ENCODE data around the gene RAB32.
A peak's percentile ranks its signal among the peaks of the same experiment; 100 is the strongest.

The RAB32 gene

DNA sequence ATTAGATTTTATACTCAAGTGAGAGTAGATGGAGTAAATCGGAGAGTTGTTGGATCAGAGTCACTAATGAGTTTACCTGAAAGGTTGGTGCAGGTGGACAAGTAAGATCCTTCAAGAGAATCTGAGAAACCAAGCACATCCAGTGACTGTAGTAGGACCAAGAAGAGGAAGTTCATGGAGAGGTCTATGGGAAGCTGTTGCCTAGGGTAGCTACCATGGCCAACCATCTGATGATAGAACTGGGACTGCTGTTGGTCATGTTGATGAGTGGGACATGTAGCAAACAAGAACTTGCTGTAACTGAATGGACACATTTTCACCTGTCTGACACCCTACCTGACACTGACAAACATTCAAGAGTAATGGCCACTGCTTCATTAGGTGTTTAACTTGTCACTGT lies 43.8 kb downstream of the RAB32 start:
- DNase-seq (ENCODE audit: insufficient read length): no peak
- FAIRE-seq: peak; percentile 51
- TF ChIP-seq POLR2A (IDR thresholded peaks at IDR 0.05; ENCODE audit: low read depth, low read length): no peak
- TF ChIP-seq TAF1 (IDR thresholded peaks at IDR 0.05; ENCODE audit: borderline replicate concordance, low read depth, low read length): no peak
- no peak for TF ChIP-seq POLR2AphosphoS5 (IDR thresholded peaks at IDR 0.05; ENCODE audit: low read depth, low read length)

DNA sequence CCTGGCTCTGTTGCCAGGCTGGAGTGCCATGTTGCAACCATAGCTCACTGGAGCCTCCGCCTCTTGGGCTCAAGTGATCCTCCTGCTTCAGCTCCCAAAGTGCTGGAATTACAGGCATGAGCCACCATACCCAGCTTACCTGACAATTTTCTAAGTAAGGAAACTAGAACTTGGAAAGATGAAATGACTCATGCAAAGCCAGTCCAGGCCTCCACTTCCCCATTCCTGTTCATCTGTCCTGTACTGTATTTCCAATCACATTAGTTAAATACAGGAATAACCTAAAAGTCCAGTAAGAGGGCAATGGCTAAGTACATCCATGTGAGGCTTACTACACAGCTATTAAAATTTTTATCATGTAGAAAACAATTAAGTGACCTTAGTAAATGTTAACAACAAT lies 46.9 kb downstream of the RAB32 start:
- TF ChIP-seq POLR2AphosphoS5 (IDR thresholded peaks at IDR 0.05; ENCODE audit: low read depth, low read length): no peak
- DNase-seq (ENCODE audit: insufficient read length) (no peak), FAIRE-seq (no peak)

DNA sequence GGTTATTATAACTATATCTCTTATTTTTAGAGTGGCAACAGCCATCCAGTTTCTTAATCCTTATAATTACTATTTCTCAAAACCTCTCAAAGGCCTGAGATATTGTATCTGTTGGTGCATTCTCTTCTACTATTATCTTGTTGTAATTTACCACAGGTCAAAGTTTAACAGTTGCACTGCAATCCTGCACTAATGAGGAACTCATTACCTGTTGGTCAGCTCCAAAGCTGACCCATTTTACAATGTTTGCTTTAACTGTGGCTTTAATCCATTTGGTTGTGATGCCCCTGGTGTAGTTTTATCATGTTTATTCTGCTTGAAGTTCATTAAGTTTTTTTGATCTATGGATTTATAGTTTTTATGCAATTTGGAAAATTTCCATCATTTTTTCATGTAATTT lies 48.8 kb downstream of the RAB32 start:
- DNase-seq (ENCODE audit: insufficient read length): no peak
- no peak for FAIRE-seq
- TF ChIP-seq TAF1 (IDR thresholded peaks at IDR 0.05; ENCODE audit: borderline replicate concordance, low read depth, low read length): no peak
- no peak for TF ChIP-seq POLR2A (IDR thresholded peaks at IDR 0.05; ENCODE audit: low read depth, low read length)
- TF ChIP-seq POLR2AphosphoS5 (IDR thresholded peaks at IDR 0.05; ENCODE audit: low read depth, low read length): no peak

DNA sequence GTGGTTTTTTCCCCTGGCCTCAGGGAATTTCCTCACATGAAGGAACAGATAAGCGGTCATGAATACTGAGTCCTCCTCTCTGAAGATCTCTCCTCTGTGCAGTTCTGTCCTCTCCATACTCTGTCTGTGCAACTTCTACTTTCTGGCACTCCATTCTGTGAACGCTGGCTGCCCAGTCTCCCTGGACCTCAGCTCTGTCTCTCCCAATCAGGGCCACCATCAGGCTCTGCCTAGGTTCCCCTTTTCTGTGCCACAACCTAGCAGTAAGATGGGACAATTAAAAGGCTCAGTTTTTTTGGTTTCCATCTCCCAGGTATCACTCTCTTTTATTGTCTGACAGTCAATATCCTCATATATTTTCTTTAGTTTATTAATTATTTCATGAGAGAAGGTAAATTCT lies 50.4 kb downstream of the RAB32 start:
- no peak for FAIRE-seq
- no peak for DNase-seq (ENCODE audit: insufficient read length)
- TF ChIP-seq POLR2A (IDR thresholded peaks at IDR 0.05; ENCODE audit: low read depth, low read length) (no peak), POLR2AphosphoS5 (IDR thresholded peaks at IDR 0.05; ENCODE audit: low read depth, low read length) (no peak), TAF1 (IDR thresholded peaks at IDR 0.05; ENCODE audit: borderline replicate concordance, low read depth, low read length) (no peak)

DNA sequence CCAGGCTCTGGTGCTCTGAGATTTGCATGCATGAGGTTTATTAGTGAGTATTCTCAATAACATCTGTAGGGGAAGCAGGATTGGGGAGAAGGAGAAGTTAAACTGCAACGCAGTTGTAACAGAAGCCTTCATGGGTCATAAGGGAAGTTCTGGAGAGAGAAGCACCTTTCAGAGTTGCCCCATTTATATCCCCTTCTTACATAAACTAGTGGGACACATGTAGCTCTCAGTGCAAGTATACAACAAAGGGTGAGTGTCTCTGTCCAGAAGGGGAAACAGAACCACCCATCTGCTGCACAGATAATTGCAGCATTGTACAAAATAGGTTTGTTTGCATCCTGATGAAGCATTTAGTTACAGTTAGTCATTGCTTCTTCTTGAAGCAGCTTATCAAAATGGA lies 50.9 kb downstream of the RAB32 start:
- no peak for TF ChIP-seq POLR2A (IDR thresholded peaks at IDR 0.05; ENCODE audit: low read depth, low read length)
- TF ChIP-seq TAF1 (IDR thresholded peaks at IDR 0.05; ENCODE audit: borderline replicate concordance, low read depth, low read length): no peak
- no peak for TF ChIP-seq POLR2AphosphoS5 (IDR thresholded peaks at IDR 0.05; ENCODE audit: low read depth, low read length)
- FAIRE-seq (no peak), DNase-seq (ENCODE audit: insufficient read length) (no peak)

DNA sequence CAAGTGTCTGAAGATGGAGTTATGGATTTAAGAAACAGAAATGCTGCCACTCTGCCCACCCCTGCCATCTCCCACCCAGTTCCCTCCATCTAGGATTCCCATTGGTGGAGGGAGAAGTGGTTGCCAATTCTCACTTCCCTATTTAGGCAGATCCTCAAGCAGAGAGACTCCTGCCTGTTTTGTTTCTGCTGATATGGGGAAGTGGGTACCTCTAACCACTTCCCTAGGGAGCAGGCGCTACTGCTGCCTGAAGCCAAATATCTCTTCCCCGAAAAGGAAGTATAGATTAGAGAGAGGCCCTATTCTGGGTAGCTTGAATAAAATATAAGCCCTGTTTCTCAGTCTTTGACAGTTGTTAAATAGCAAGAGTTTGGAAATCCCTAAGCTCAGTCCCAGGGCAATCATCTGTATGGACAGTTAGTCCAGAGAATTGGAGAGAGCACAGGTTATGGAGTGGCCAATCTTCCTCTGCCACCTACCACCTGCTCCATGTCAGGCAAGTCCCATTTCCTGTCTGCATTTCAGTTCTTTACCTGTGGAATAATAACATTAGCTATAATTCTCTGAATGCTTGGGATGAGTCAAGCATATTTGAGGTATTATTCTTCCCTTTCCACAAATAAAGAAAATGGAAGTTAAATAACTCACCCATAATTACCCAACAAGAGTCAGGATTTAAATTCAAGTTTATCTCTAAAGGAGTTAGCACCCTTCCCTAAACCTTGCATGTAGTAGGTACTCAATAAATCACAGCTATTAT lies 52.5 kb downstream of the RAB32 start:
- DNase-seq (ENCODE audit: insufficient read length): no peak

DNA sequence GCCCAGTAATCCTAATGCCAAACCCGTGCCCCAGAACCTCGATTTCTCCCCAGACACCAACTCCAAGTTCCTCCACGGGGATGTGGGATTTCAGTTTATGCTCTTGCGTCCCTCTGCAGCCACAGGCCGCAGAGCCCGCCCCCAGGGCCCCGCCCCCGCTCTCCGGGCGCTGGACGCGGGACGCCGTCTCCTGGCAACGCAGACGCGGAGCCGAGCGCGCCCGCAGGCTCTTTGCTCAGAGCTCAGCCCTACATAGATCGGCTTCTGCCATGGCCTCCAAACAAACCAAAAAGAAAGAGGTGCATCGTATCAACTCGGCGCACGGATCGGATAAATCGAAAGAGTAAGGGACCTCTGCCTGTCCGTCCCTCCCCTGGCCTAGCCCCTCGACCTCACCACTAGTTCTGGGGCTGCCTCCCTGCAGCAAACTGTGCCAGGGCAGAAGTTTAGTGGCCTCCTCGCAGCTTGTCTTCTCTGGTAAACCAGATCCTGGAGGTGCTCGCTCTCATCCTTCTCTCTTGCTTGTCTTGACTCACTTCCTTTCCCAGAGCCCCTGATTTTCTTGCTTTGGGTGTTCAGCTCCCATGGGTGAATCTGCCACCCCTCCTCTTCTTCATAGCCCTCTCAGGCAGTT lies 55.3 kb downstream of the RAB32 start, which contains the start of gene ADGB:
TSS of gene ADGB (plus strand) at position 201 of the 634 bp plus-strand sequence. CDS start at position 270, 69 bp downstream.
- DNase-seq (ENCODE audit: insufficient read length): no peak
- no peak for TF ChIP-seq TAF1 (IDR thresholded peaks at IDR 0.05; ENCODE audit: borderline replicate concordance, low read depth, low read length)
- TF ChIP-seq POLR2A (IDR thresholded peaks at IDR 0.05; ENCODE audit: low read depth, low read length): no peak
- TF ChIP-seq POLR2AphosphoS5 (IDR thresholded peaks at IDR 0.05; ENCODE audit: low read depth, low read length): no peak

More for the DNA sequence above, 52.5 kb downstream of the RAB32 start:
- no peak for TF ChIP-seq TAF1 (IDR thresholded peaks at IDR 0.05; ENCODE audit: borderline replicate concordance, low read depth, low read length)
- no peak for TF ChIP-seq POLR2A (IDR thresholded peaks at IDR 0.05; ENCODE audit: low read depth, low read length)
- TF ChIP-seq POLR2AphosphoS5 (IDR thresholded peaks at IDR 0.05; ENCODE audit: low read depth, low read length): no peak
- no peak for FAIRE-seq

DNA sequence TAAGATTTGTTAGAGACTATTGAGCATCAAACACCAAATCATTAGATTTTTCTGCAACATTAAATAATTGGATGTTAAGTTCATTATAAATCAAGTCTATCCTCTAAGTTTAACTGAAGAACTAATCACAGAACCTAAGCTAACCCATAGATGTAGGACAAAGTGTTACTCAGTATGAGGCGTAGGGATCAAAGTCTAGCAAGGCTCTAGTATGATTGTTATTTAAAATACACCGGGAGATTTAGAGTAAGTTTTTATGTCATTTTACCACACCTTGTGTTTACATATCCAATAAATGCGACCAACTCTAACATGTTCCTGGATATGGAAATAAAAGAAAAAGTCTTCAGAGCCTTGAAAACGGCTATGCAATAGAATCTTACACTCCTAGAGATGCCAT lies 57.7 kb downstream of the RAB32 start:
- FAIRE-seq (no peak), DNase-seq (ENCODE audit: insufficient read length) (no peak)
- TF ChIP-seq POLR2A (IDR thresholded peaks at IDR 0.05; ENCODE audit: low read depth, low read length) (no peak), TAF1 (IDR thresholded peaks at IDR 0.05; ENCODE audit: borderline replicate concordance, low read depth, low read length) (no peak), POLR2AphosphoS5 (IDR thresholded peaks at IDR 0.05; ENCODE audit: low read depth, low read length) (no peak)

More for the DNA sequence above, 55.3 kb downstream of the RAB32 start, which contains the start of gene ADGB:
- FAIRE-seq: no peak

DNA sequence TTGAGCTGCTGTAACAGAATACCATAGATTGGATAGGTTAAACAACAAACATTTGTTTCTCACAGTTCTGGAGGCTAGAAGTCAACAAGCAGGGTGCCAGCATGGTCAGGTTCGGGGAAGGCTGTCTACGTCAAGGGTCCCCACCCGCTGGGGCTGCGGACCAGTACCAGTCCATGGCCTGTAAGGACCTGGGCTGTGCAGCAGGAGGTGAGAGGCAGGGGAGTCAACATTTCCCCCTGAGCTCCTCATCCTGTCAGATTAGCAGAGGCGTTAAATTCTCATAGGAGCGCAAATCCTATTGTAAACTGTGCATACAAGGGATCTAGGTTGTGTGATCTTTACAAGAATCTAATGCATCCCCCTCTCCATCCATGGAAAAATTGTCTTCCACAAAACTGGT lies 58.9 kb downstream of the RAB32 start:
- TF ChIP-seq POLR2A (IDR thresholded peaks at IDR 0.05; ENCODE audit: low read depth, low read length) (no peak), TAF1 (IDR thresholded peaks at IDR 0.05; ENCODE audit: borderline replicate concordance, low read depth, low read length) (no peak), POLR2AphosphoS5 (IDR thresholded peaks at IDR 0.05; ENCODE audit: low read depth, low read length) (no peak)
- FAIRE-seq (no peak), DNase-seq (ENCODE audit: insufficient read length) (no peak)
